HG03571 (cell line): Measurements from ENCODE around the gene GLRA1.
"Not testable (repeated sequence)": the region's sequence is repeated elsewhere in the genome, so short reads cannot be mapped to it uniquely, and the experiment has no call there.

Experiments used
- ATAC-seq: cut with Tn5 transposase; IDR thresholded peaks from one replicate; pipeline ENCODE4 v1.9.1; 2021; ENCODE audit not compliant: unreplicated experiment

Gene GLRA1

GRCh38 chr5:151921916-151922315 is 2.7 kb downstream of the GLRA1 start:
- ATAC-seq: no peak

GRCh38 chr5:151917904-151918303 is 6.7 kb downstream of the GLRA1 start:
- no peak for ATAC-seq

DNA sequence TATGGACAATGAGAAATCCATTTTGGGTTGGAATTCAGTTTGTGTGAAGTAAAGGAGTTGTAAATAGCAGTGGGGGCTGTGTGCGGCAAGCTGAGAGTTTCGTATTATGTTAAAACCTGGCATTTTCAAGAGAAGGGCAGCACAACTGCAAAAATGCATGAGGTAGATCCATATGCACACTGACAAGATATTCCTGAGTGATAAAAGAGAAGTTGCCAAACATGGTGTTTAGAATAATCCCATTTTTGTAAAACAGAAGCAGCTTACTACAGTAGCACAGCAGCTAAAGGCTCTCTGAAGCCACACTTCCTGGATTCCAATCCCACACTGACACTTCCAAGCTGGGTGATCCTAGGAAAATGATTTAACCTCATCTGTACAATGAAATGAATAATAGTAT is 11.2 kb downstream of the GLRA1 start:
- ATAC-seq: no peak

GRCh38 chr5:151912360-151912759 is 12.3 kb downstream of the GLRA1 start:
- ATAC-seq: no peak

DNA sequence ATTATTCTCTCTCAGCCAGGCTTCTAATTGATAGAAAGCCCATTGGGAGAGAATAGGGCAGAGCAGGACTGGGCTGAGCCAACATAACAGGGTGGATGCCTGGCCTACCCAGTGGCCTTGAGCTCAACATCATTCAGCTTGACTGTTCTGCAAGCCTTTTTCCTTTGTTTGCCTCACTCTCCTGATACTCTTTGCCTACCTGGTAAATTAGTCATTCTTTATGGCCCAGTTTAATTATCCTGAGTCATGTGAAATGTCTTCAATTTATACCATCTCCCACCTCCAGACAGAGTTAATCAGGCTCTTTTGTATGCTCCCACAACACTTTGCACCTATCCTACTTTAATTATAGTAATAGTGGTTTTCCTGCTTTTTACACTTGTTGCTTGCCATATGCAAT is 13.6 kb downstream of the GLRA1 start:
- ATAC-seq: no peak

DNA sequence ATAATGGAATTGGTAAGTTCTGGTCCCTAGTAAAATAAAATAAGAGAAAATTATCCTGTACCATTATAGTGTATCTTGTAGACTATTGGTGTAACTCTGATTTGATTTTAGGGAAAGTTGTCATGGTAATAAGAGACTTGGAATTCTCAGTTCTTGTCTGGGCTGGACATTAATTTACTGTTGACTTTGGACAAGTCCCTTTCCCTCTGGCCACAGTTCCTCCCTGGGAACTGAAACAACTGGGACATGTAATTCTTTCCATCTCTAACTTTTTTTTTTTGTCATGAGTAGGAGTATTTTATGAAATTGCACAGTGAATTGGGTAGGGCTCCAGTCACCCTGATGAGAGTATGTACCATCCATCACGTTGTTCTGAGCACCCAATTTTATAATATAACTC is 15.0 kb downstream of the GLRA1 start:
- no peak for ATAC-seq

GRCh38 chr5:151906246-151906645 is 18.4 kb downstream of the GLRA1 start:
- ATAC-seq: no peak

DNA sequence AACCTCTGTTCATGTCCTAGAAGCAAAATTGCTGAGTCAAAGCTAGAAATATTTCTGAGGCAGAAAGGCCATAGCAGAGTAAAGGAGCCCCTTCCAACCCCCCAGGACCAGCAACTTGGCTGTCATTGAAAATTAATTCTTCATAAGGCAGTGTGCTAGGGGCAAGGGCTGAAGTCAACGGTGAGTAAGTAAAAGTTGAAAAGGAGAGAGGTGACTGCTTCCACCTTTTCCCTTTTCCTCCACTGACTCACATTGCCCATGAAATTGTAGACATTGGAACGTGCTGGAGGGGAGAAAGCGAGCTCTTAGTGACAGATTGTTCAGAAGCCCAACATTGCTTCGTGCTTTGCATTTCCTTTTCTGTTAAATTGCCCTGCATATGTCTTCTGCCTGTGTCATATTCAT is 19.1 kb downstream of the GLRA1 start:
- ATAC-seq: no peak

GRCh38 chr5:151904909-151905308 is 19.7 kb downstream of the GLRA1 start:
- no peak for ATAC-seq

- no peak for ATAC-seq
Measured at GRCh38 chr5:151904127-151904526, 20.5 kb downstream of the GLRA1 start.

GRCh38 chr5:151903243-151903653 is 21.4 kb downstream of the GLRA1 start:
- peak; percentile 91 for ATAC-seq

DNA sequence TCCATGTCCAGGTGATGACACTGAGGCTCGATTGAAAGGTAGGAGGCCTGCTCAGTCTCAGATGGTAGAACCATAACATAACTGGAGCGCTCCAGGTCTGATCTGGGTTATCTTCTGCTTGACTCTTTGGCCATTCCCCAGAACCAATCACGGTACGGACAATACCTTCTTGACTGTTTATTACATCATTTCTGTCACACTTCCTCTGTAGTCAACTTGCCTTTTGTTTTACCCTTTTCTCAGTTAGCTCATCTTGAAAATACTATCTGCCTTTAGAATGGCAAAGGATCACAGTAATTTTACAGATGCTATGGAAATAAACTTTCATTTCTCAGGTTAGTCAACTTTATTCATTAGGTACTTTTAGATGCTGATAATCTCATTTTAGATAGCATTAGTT is 22.4 kb downstream of the GLRA1 start:
- no peak for ATAC-seq

DNA sequence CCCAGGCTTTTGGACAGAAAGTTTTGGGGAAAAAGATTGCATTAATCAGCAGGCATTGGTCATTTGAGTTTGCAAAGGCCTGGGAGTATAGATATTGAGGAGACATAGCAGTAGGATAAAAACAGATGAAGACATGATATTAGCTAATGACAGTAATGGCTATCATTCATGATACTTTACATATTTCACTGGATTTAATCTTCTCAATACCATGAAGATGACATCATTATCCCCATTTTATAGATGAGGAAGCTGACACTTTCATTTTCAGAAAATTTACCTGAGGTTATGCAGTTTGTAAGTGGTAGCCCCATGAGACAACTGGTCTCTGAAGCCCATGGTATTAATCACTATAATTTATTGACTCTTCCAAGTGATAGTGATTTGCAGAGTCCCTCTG is 23.0 kb downstream of the GLRA1 start:
- ATAC-seq: no peak

DNA sequence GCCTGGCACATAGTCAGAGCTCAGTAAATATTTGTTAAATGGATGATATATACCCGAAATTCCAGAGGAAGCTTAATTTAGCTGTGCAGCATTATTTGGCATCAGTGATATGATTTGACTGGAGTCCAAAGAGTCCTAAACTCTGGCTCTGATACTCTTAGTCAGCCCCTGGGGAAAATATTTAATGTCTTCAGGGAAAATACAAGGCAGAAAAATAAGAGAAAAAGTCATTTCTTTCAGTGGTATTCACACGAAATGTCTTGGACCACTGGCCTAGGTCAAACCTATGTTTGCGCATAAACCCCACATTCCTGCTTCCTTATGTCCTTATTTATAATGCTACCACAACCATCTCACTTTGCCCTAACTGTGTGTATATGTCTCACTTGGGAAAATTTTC is 23.8 kb downstream of the GLRA1 start:
- no peak for ATAC-seq

- no peak for ATAC-seq
Measured at GRCh38 chr5:151899399-151899798, 25.3 kb downstream of the GLRA1 start.

GRCh38 chr5:151897896-151898295 is 26.8 kb downstream of the GLRA1 start:
- ATAC-seq: no peak

GRCh38 chr5:151897020-151897552 is 27.6 kb downstream of the GLRA1 start:
- no peak for ATAC-seq

GRCh38 chr5:151896031-151896691 is 28.5 kb downstream of the GLRA1 start:
- ATAC-seq: no peak

- no peak for ATAC-seq
Measured at GRCh38 chr5:151895660-151896030, 29.0 kb downstream of the GLRA1 start.

DNA sequence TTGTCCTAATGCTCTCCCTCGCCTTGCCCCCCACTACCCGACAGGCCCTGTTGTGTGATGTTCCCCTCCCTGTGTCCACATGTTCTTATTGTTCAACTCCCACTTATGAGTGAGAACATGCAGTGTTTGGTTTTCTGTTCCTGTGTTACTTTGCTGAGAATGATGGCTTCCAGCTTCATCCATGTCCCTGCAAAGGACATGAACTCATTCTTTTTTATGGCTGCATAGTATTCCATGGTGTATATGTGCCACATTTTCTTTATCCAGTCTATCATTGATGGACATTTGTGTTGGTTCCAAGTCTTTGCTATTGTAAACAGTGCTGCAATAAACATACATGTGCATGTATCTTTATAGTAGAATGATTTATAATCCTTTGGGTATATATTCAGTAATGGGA is 31.2 kb downstream of the GLRA1 start:
- not testable (repeated sequence) for ATAC-seq

DNA sequence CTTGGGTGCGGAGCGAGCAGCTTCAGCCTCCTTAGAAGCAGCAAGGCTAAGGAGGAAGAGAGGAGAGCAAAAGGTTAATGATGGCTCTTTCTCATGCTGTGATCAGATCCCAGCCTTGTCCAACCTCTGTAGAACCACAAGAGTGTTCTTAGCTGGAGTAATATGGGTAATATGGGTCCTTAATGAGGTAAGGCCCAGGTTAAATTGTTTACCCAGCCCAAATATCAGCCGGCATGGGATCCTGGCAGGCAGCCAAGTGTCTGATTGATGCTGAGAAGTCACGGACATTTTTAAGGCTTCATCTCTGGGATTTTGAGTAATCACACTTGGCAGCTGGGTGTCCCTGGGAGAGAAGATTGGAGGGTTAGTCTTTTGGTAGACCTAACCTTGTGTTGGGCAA is 32.3 kb downstream of the GLRA1 start:
- ATAC-seq: no peak

DNA sequence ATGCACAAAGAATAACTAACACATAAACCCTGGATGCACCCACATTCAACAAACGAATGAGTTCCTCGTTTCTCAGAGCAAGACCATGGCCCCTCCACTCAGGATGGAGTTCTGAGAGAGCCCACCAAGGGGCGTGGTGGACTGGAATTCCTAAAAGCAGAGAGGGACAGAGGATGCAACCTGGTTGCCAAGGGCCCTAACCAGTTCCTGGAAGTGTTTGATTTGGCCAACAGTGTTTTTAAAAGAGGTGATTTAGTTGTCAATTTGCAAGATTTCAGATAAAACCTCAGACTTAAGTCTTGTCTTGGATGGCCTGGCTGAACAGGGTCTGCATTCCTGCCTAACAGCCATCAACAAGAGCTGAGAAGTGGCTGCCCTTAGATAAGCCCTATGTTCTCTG is 34.4 kb downstream of the GLRA1 start:
- no peak for ATAC-seq

- no peak for ATAC-seq
Measured at GRCh38 chr5:151889614-151890013, 35.0 kb downstream of the GLRA1 start.
